GM18520 (cell line): ENCODE results near the gene NCK2.

ENCODE experiments used
- ATAC-seq: cut with Tn5 transposase; IDR thresholded peaks from one replicate; pipeline ENCODE4 v1.9.1; 2021; ENCODE audit not compliant: unreplicated experiment

NCK2 gene

DNA sequence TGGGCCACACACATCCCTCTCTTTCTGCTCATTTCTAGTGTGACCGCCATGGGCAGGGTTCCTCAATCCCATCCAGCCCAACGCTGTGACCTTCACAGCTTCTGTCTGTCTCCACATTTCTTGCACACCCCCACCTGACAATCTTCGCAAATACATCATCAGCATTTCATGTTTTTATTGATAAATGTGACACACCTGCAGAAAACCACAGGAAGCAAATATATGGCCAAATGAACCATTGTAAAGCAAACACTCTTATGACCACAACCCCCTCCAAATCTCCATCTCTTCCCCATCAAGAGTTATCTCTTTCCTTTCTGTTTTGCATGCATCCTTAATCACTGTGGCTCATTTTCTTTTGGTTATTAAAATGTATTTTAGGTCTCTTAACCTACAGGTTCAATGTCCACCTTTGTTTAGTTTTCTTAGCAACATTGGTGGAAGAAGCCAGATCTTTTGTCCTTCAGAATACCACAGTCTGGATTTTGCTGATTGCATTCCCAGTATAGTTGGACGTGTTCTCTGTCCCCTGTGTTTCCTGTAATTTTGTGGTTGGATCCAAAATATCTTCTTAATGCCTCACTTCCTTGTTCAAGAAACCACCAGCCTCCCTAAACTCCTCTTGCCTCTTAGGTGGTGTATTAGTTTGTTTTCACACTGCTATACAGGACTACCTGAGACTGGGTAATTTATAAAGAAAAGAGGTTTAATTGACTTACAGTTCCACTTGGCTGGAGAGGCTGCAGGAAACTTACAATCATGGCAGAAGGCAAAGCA lies 9.8 kb upstream of the NCK2 start:
- no peak for ATAC-seq

DNA sequence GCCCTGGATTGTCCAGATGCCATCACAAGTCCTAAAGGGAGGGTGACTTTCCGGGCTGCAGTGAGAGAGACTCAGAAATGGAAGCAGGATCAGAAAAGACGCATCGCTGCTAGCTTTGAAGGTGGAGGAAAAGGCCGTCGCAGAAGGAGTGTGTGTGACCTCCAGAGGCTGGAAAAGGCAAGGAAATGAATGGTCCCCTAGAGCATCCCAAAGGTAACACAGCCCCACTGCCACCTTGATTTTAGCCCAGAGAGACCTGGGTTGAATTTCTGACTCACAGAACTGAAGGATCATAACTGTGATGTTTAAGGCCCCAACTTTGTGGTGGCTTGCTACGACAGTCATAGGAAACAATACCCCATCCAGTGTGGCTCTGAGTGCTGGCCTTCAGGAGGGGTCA lies 8.6 kb upstream of the NCK2 start:
- no peak for ATAC-seq

DNA sequence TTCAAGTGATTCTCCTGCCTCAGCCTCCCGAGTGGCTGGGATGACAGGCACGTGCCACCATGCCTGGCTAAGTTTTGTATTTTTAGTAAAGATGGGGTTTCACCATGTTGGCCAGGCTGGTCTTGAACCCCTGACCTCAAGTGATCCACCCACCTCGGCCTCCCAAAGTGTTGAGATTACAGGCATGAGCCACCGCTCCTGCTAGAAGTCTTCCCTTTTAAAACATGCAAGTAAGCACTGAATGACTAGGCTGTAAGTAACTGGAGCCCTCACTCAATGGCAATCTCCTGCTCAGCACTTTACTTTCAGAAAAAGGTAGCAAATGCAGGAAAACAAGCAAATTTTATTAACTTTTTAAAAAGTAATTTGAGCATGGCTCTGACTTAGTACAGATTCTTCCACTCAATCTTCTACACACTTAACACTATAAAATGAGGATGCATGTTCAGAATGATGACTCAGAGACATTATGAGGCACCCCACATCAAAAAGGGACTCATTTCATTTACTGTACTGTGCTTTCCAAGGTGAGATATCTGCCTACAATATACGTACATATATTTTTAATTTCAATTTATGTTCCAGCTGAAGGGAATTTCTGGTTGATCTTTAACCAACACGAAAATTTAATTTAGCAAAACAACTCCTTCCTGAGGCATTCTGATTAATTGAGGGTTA lies 6.6 kb upstream of the NCK2 start:
- no peak for ATAC-seq

DNA sequence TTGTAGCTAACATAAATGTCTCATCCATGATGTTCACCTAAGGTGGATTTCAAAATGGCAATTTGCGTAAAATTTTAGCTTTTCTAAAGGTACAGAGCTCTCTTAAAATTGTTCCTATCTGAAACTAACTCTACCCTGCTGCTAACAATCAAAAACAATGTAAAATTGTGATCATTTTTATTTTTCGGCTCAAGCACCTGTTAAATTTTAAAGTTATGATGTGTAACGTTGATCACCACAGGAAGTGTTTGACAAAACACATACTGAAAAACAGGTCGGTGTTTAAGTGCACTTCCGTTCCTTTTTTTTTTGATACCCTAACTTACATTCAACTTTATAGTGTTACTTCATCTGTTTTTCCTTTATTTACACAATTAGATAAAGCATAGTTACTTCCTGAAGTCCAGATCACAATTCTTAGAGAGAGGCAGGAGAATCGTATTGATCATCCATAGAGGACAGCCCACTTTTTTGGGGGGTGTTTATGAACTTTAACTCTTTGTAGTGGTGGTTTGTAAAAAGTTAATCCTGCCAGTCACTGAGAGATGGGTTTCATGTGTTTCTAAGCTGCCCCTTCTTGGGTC lies 6.0 kb upstream of the NCK2 start:
- ATAC-seq, result no peak

DNA sequence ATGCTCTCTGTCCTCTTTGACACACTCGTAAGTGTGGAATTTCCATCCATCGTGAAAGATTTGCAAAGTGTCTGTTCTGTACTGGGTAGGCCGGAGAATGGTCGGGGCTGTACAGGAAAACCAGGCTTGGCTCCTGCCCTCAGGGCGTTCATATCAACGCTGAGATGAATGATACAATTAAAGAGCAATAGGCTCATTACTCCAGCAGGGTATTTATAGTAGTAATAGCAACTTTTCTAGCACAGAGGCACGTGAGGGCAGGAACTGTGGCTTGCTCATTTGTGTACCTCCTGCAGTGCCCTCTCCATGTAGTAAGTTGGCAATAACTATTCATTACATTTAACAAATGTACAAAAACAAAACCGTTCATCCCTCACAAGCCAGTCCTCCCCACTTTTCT lies 5.3 kb upstream of the NCK2 start:
- ATAC-seq, result no peak

DNA sequence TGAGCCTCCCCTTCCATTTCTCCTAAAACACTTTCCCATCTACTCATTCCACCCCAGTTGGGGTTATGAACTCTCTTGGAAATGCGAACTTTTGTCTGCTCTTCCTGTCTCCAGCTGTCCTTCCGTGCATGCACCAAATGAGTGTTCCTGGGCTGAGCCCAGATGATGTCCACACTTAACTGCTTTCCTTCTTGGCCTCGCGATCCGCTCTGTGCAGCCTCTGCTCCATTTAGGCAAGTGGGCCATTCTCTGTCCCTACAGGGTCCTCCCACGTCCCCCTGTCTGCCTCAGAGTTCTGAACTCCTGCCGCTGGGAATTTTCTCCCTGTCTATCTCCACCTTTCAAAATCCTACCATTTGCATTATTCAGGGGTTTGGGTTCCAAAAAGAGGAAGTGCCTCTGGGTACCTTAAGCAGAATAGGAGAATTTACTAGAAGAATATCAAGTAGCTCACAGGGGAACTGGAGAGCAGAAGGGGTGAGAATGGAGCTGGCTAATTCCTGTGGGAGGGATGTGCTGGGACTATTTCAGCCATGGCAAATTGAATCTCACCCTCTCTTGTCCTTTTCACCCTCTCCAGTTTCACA lies 4.7 kb upstream of the NCK2 start:
- ATAC-seq, result no peak

DNA sequence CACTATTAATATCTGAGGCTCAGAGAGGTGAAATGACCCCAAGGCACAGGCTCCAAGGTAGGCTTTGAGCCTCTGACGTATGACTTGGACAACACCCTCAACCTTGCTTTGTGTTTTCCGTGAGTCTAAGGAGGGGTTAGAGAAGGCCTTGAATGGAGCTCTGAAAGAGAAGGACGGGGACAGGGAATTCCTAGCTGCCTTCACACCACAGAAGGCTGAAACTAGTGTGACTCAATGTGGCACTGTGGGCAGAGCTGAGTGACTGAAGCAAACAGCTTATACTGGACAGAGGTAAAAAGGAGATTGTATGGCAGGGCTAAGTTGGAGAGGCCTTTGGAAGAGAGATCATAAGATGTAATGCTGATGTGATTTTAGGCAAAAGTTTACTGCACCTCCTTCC lies 3.5 kb upstream of the NCK2 start:
- no peak for ATAC-seq

DNA sequence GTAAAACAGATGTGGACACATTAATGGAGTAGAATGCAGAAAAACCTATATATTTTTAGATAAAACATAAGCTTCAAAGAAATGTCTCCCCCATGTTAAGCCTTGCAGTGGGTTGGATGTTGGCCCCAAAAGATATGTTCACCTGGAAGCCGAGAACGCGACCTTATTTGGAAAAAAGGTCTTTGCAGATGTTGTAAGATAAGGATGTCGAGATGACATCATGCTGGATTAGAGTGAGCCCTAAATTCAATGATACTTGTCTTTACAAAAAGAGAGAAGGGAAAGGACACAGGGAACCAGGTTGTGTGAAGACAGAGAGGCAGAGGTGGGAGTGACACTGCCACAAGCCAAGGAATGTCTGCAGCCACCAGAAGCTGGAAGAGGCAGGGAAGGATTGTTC lies 3.1 kb upstream of the NCK2 start:
- ATAC-seq, result no peak

DNA sequence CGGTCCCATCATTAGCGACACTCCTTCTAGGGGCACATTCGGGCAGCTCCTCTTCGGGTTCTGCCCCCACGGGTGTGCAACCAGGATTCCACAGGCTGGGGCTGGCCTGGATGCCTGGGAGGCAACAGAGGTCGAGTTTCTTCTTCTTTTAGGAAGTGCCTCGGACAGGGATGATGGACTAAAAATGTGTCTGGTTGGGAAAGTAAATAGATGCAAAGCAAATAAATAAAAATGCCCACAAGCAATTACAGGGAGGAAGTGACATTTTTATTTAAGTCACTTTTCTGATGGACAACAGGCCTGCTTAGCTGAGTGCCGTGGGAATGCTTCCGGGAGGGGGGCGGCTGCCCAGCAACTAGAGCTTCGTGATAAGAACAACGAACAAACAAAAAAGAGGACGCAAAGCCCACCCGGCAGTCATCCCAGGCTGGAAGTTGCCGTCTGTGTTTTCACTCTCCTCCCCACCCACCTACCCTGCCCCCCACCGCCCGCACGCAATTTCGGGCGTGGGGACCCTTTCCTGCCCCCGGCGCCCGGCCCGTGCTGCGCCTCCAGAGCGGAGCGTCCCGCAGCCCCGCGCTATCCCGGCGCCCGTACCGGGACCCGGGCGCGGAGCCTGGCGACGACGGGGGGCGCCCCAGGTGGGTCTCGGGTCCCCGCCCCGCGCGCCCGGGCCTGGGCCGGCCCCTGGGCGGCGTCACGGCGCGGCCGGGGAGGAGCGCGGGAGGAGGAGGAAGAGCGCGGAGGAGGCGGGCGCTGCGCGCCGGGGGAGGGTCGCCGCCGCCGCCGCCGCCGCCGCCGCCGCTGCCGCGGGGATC lies 412 bp upstream of the NCK2 start:
- peak; percentile 47 for ATAC-seq

DNA sequence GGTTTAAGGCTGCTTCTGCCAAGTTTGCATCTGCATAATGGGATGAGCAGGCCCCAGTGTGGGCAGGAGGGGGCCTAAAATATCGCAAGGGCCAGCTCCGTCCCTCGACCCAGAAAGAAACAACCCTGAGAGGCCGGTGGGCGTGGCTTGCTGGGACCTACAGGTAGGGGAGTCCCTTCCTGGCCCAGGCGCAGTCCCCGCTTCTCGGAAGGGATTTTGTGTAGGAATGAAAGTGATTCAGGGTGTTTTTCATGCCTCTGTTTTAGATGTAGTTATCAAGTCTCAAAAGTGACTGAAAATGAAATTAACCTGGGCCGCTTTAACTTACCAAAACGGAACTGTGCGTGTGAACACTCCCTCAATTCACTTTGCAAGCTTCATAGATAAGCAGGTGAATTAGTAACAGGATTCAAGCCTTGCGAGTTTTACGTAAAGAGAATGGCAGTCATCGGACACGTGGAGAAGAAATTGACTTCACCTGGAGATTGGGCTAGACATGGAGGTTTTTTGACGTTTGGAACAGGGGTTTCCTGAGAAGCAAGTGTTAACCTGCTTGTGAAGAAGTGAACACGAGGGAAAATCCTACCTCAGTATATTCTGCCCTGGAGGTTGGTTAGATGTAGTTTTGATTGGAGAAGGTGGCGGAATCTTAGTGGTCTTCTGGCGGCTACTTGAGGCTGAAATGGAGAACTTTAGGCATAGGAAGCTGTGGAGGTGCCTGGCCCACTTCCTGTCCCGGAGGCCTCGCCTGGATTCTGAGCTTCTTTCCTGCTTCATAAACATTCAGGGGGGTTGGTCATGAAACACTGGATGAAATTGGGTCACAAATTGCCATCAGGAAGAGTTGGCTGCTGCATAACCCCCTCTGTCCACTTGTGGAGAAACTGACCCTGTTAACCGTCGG lies 1.7 kb downstream of the NCK2 start:
- ATAC-seq, result peak; percentile 36

DNA sequence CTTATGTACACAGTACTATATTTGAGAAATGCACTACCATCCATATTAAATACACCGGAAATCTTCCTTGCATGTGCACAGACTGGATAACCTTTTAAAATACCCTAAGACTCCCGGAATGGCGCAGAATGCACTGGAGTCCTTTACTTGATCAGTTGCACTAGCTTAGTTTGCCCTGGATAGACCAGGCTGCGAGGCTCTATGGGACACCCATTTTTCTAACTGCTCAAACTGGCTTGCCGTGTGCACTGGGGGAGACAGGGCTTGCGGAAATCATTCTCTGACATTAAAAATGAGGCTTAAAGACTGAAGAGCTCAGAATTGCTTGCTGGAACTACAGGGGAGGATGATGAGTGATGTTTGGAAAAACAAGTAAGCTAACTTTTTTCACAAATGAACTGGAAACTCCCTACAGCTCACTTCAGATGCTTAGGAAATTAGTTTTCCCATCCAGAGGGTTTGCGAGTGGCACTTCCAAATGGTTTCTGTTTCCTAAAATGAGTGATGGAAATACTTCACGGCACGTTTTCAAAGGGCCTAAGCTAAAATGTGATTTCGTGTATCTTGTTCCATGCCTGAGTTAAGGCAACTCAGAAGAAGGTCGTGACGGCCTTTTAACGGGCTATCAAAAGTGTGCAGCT lies 2.7 kb downstream of the NCK2 start:
- no peak for ATAC-seq

DNA sequence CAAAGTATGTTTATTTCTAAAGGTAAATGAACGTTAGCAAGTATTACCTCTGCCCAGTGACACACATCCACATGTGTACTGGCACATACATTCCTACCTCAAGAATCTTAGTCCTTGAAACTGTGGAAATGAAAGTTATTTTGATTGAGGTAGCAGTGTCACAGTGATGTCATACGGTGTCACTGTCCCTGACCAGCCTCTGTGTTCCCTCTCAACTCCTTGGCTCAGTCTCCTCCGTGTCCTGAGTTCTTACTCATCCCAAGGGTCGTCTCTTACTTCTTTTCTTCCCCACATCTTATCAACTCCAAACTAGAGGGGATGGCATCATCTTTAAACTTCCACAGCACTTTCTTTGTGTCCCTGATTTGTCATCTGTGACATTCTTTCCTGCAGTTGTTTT lies 3.3 kb downstream of the NCK2 start:
- no peak for ATAC-seq

DNA sequence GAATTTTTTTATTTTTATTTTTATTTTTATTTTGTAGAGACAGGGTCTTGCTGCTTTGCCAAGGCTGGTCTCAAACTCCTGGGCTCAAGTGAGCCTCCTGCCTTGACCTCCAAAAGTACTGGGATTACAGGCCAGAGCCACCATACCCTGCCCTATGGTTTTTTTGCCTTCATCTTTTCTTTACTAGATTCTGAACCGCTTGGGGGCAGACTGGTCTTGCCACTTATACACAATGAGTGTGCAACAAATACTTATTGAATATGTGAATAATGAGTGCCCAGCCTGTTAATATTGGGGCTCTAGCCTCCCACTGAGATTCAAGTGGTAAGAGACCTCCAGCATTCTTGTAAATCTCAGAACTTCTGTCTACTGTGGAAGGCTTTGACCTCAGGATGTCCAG lies 3.9 kb downstream of the NCK2 start:
- no peak for ATAC-seq

DNA sequence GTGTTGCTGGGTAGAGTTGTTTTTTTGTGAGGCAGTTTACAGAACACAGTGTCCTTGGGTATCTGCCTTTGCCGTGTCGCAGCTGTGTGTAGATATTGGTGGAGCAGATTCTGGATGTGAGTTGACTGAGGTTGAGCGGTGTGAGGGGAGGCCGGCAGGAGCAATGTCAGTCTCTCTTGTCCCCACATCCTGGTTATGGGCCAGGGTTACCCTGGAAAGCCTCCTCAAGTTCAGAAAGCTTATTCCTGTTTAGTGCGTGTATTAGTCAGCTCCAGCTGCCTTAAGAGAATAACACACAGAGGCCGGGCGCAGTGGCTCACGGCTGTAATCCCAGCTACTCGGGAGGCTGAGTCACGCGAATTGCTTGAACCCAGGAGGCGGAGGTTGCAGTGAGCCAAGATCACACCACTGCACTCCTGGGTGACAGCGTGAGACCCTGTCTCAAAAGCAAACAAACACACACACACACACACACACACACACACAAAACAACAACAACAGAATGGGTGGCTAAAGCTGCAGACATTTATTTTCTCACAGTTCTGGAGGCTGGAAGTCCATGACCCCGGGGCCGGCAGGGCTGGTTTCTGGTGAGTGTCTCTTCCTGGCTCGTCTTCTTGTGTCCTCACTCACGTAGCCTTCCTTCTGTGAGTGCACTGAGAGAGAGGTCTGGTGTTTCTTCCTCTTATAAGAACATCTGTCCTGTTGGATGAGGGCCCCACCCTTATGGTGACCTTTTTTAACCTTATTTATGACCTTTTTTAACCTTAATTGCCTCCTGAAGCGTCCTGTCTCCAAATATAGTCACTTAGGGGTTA lies 5.1 kb downstream of the NCK2 start:
- no peak for ATAC-seq

DNA sequence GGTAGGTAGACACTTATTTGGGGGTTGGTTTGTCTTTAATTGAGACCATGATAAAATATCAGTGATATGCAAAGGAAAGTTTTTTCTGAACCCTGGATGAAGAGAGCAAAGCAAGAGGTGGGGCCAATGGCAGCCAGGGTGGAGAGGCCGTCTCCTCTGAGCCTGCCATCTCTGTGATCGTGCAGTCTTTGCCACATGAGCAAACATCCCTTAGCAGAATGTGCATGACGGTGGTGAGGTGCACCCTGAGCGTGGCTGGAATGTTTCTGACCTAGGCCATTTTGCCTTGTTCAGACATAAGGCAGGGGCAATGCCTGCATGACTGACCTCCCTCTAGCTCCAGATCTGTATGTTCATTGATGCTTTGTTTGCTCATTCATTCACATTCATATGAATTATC lies 6.0 kb downstream of the NCK2 start:
- ATAC-seq, result no peak

DNA sequence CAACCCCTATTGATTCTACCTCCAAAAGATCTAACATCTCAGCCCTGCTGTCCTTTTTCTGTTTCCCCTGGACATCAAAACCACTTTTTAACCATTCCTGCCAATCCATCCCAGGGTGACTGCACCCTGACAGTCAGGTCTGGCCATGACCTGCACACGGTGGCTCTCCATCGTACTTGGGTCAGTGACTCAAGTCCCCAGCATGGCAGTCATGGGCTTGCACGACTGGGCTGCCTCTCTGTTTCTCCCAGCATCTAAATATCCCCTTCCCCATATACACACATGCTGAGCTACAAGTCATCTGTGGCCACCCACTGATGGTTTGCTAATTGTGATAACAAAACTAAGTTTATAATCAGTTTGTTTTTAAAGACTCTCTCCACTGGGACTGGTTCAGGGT lies 6.6 kb downstream of the NCK2 start:
- no peak for ATAC-seq

DNA sequence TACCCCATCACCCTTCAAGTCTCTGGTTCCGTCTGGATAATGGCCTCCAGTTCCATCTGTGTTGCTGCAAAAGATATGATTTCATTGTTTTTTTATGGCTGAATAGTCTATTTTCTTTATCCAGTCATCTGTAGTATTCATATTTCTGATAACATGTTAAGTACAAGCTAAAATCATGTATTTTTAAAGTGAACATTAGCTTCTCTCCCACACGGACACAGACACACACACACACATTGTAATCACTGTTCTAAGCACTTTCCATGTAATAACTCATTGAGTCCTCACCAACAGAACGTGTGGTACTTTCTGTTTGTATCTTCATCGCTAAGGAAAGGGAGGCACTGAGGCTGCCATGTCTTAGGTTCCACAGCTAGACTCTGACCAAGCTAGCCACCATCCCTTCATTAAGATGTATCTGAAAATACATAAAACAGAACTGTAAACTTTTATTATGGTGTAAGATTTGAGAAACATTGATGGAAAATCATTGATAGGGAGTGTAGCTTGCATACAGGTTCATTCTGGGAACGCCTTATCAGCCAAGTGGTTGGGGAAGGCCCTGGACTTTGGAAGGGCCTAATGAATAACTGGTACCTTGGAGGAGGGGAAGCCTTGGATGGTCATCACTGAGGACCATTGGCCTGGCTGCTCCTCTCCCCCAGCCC lies 8.1 kb downstream of the NCK2 start:
- ATAC-seq, result no peak

DNA sequence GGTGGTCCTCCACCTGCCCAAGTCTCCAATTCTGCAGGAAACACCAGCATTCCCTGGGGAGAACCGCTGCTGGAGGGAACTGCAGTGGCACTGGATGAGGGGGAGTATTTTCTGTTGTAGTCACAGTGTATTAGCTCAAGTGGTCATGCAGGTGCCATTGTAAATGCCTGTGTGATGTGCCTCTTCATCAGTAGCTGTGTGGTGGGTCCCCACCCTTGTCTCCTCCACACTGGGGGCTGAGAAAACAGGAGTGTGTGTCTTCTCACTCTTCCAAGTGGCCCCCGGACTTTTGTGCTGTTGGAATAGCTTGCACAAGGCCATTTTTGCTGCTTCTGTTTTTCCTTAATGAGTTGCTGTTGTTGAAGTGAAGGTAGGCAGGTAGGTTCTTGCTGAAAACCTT lies 8.7 kb downstream of the NCK2 start:
- no peak for ATAC-seq
